Suprapubic skin (tissue), 4 donors: ENCODE data around the gene AGBL1. TPM values are rescaled to one million over a fixed set of nuclear protein-coding genes. Genes with fewer than 3 reads are reported as not detected.

Source experiments
- DNase-seq, 2 donors: peaks; one replicate each; pipeline ENCODE4 v3.0.0-alpha.2; 2019; ENCODE audit warnings: low spot score in 2 of 2
- H3K27ac ChIP-seq: fragments of 200-600 bp; sonication (generic); one replicate; pipeline ENCODE4 v1.5.1; 2019
- H3K27me3 ChIP-seq: fragments of 200-600 bp; sonication (generic); one replicate; pipeline ENCODE4 v1.5.1; 2019
- H3K36me3 ChIP-seq: fragments of 200-600 bp; sonication (generic); one replicate; pipeline ENCODE4 v1.5.1; 2019
- H3K4me1 ChIP-seq: fragments of 200-600 bp; sonication (generic); one replicate; pipeline ENCODE4 v1.5.1; 2019
- H3K4me3 ChIP-seq: fragments of 200-600 bp; sonication (generic); one replicate; pipeline ENCODE4 v1.5.1; 2019; ENCODE audit warnings: mild to moderate bottlenecking
- H3K9me3 ChIP-seq: fragments of 200-600 bp; sonication (generic); one replicate; pipeline ENCODE4 v1.5.1; 2019
- EP300 ChIP-seq: sonication (generic); formaldehyde crosslinking; IDR thresholded peaks from one replicate; pipeline ENCODE4 v1.6.1; 2017; ENCODE audit warnings: antibody characterized with exemption
- POLR2A ChIP-seq, 2 donors: fragments of 450-650 bp; IDR thresholded peaks; one replicate each; pipeline ENCODE4 v1.6.1; 2017; ENCODE audit warnings: antibody characterized with exemption in 2 of 2, mild to moderate bottlenecking in 2 of 2, moderate library complexity in 2 of 2
- POLR2AphosphoS5 ChIP-seq, 3 donors: sonication (generic); formaldehyde crosslinking; IDR thresholded peaks; one replicate each; pipeline ENCODE4 v1.6.1; 2017; ENCODE audit warnings: antibody characterized with exemption in 3 of 3
- WGBS: methylation state at CpG from one replicate; pipeline ENCODE4 v1.1.5; 2018; 5-methylcytosine and 5-hydroxymethylcytosine counted together
- total RNA-seq, 4 donors: library from RNA; depleted of rRNA; stranded (reverse); fragments of >200 nt; gene quantifications; one replicate each; pipeline ENCODE4 v1.1.0, GENCODE V29; 2016
- TF ChIP-seq, protein P1 (sequence below), 2 donors: fragments of 200-600 bp in 1 of 2; fragments of 450-650 bp in 1 of 2; sonication (generic) in 1 of 2; IDR thresholded peaks; one replicate each; pipeline ENCODE4 v1.5.1; 2016 to 2019; ENCODE audit warnings: antibody characterized with exemption in 2 of 2, mild to moderate bottlenecking in 1 of 2, moderate library complexity in 1 of 2

The AGBL1 gene
- total RNA-seq, 4 donors from 2014 or later = 0.23 to 0.56 TPM; not detected in 2

DNA sequence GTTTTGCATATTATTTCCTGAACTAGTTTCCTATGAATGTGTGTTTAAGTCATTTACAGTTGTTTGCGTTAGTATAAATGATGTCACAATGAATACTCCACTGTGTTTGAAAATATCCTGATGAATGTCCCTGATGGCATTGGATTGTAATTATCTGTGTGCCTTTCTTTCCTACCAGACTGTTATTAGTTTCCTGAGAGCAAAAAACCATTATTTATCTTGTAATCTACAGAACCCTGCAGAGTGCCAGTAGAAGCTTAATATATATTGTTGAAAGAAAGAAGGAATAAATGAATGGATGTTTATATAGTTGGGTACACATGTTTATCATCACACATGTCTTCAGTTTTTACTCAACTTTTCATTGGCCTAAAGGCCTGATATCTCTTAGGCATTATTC is 312.6 kb downstream of the AGBL1 start:
- TF ChIP-seq POLR2A (IDR thresholded peaks at IDR 0.05) (no peak), EP300 (no peak), POLR2AphosphoS5 (IDR thresholded peaks at IDR 0.05) (no peak)
- TF ChIP-seq, protein P1, sequence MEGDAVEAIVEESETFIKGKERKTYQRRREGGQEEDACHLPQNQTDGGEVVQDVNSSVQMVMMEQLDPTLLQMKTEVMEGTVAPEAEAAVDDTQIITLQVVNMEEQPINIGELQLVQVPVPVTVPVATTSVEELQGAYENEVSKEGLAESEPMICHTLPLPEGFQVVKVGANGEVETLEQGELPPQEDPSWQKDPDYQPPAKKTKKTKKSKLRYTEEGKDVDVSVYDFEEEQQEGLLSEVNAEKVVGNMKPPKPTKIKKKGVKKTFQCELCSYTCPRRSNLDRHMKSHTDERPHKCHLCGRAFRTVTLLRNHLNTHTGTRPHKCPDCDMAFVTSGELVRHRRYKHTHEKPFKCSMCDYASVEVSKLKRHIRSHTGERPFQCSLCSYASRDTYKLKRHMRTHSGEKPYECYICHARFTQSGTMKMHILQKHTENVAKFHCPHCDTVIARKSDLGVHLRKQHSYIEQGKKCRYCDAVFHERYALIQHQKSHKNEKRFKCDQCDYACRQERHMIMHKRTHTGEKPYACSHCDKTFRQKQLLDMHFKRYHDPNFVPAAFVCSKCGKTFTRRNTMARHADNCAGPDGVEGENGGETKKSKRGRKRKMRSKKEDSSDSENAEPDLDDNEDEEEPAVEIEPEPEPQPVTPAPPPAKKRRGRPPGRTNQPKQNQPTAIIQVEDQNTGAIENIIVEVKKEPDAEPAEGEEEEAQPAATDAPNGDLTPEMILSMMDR (IDR thresholded peaks at IDR 0.05) = no peak
- no peak overlapping the region for H3K27ac ChIP-seq
- WGBS = 95% methylated on average over 1 of the region's 1 CpG
- no peaks in the 10 kb centered on the region for H3K27me3 ChIP-seq
- no peak overlapping the region for H3K4me3 ChIP-seq
- H3K36me3 ChIP-seq = no peaks in the 10 kb centered on the region
- DNase-seq = no peak
- peaks cover 2% of the 10 kb centered on the region for H3K9me3 ChIP-seq
- no peaks in the 10 kb centered on the region for H3K4me1 ChIP-seq

DNA sequence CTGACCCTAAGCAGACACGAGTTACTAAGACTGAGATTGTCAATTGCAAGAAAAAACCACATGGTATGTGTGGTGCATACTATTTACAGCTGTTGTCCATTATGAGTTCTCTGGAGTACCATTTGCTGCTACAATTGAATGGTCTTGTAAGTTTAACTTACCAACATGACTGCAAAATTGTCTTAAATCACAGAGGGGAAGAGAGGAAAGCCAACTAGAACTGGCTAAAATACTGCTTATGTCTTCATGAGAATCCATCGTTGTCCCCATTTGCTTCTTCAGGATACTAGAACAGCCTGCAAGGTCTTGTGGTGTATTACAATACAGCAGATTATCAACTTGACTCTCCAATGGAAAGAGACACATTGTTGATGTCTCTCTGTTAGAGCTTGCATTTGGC is 313.2 kb downstream of the AGBL1 start:
- Histone ChIP-seq H3K36me3 (no peaks in the 10 kb centered on the region), H3K4me3 (no peak overlapping the region), H3K27ac (no peak overlapping the region), H3K9me3 (peaks cover 3% of the 10 kb centered on the region), H3K4me1 (no peaks in the 10 kb centered on the region), H3K27me3 (no peaks in the 10 kb centered on the region)
- 49% methylated on average over 2 of the region's 2 CpGs for WGBS
- DNase-seq = no peak
- TF ChIP-seq POLR2A (IDR thresholded peaks at IDR 0.05) (no peak), EP300 (no peak)
- TF ChIP-seq, protein P1 (IDR thresholded peaks at IDR 0.05) = no peak

DNA sequence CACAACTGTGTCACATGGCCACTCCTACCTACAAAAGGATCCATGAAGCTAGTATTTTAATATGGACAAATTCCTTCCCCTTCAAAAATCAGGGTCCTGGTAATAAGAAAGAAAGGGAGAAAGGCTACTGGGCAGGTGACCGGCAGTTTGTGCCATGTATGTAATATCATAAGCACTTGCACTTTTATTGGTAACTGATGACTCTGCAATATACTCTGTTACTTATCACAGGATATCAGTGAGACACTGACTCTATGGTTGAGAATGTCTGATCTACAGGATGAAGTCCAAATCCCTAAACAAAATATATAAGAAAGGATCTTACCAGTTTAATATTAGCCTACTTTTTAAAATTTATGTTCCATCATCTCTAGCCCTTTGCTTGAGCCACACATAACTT is 315.2 kb downstream of the AGBL1 start:
- Histone ChIP-seq H3K27ac (no peak overlapping the region), H3K36me3 (no peaks in the 10 kb centered on the region), H3K9me3 (peaks cover 3% of the 10 kb centered on the region), H3K4me1 (no peaks in the 10 kb centered on the region), H3K27me3 (no peaks in the 10 kb centered on the region), H3K4me3 (no peak overlapping the region)
- 83% methylated on average over 1 of the region's 1 CpG for WGBS
- no peak for DNase-seq
- TF ChIP-seq, protein P1 (IDR thresholded peaks at IDR 0.05) = no peak
- TF ChIP-seq POLR2AphosphoS5 (IDR thresholded peaks at IDR 0.05) (no peak), POLR2A (IDR thresholded peaks at IDR 0.05) (no peak), EP300 (no peak)

DNA sequence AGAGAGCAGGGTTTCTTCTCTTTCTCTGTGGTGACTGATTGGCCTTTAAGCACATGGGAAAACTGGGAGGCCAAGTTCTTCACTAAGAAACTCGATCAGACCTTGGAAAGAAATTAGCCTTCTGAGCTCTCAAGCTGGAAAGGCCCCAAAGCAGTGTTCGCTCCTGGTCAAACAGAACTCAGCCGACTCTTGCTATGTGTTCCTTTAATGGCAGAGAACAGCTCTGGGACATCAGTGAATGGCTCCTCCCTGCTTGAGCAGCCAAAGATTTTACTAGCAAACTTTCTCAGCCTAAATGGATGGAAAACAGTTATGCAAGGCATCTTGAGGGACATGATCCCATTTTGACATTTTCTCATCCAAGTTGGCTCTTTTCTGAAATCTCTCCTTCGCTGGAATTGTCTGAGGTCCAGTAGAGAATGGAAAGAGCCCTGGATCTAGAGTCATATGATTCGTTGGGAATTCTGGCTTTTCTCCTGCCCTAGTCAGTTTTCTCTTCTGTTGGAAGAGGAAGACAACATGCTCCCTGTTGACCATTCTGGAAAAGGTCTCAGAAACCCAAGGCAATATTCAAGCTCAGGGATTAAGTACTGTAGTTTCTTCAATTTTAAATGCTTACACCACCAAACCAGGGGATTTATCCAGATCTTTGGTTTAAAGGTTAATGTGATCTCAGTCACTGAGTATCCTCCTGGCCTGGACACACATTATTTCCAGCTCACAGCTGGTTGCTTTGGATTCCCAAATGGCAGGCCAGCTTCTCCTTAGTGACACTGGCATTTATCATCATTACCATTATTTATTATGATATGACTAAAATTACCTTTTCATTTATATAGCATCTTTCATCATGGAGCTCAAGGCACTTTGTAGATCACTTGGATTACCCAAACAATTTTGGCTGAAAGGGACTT is 319.6 kb downstream of the AGBL1 start:
- H3K27ac ChIP-seq = no peak overlapping the region
- no peaks in the 10 kb centered on the region for H3K4me1 ChIP-seq
- no peaks in the 10 kb centered on the region for H3K27me3 ChIP-seq
- no peak for DNase-seq
- no peaks in the 10 kb centered on the region for H3K36me3 ChIP-seq
- peaks cover 3% of the 10 kb centered on the region for H3K9me3 ChIP-seq
- WGBS = 69% methylated on average over 5 of the region's 5 CpGs
- H3K4me3 ChIP-seq = no peak overlapping the region
- TF ChIP-seq EP300 (no peak), POLR2AphosphoS5 (IDR thresholded peaks at IDR 0.05) (no peak), POLR2A (IDR thresholded peaks at IDR 0.05) (no peak)
- TF ChIP-seq, protein P1 (IDR thresholded peaks at IDR 0.05) = no peak

DNA sequence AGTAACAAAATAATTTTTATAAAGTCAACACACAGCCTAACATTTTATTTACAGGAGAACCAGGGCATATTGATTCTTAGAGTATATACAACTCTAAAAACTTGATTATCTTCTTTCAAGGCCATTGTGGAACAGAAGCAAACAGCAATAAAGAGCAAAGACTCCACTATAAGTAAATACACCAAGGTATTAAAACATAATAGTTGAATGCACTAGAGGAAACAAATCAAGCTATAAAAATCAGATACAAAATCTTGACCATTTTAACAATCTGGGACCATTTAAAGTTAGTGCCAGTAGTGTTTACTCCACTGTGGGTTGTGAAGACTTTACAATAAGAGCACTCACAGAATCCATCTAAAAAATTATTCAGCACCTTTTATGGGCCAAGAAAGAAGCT is 323.6 kb downstream of the AGBL1 start:
- no peaks in the 10 kb centered on the region for H3K27me3 ChIP-seq
- H3K9me3 ChIP-seq = no peaks in the 10 kb centered on the region
- no peak overlapping the region for H3K4me3 ChIP-seq
- H3K36me3 ChIP-seq = no peaks in the 10 kb centered on the region
- no peak for DNase-seq
- no peak for TF ChIP-seq POLR2AphosphoS5 (IDR thresholded peaks at IDR 0.05)
- no peak overlapping the region for H3K27ac ChIP-seq
- H3K4me1 ChIP-seq = no peaks in the 10 kb centered on the region
